Measurements from ENCODE around the gene KCNJ3. TPM values are rescaled to one million over a fixed set of nuclear protein-coding genes. Genes with fewer than 3 reads are reported as not detected.

The KCNJ3 gene
- total RNA-seq, 1 experiment from 2014 or later: not detected

DNA sequence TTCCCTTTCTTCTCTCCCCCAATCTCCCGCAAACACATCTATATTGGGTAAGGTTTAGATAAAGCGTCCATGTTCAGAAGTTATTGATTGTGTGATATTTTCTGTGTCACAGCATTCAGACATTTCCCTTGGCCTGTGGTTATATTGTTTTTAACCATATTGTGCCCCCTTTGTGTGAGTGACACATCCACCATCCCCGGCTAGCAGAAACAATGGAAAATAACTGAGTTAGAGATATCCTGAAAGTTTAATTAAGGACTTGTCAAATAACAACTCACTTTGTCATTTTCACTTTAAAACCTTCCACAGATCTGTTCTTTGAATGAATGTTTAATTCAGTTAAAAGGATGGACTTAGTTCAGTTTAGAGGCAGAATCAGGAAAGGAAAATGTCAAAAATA, 151.0 kb downstream of the KCNJ3 start:
- Histone ChIP-seq H2AFZ (ENCODE audit: low read depth, low read length, poor library complexity, severe bottlenecking) (no peak overlapping the region), H4K20me1 (ENCODE audit: insufficient read depth) (no peaks in the 10 kb centered on the region), H3K79me2 (ENCODE audit: insufficient read depth, low read length) (no peaks in the 10 kb centered on the region), H3K9ac (ENCODE audit: low read length) (no peak overlapping the region), H3K27me3 (ENCODE audit: insufficient read depth, low read length) (no peaks in the 10 kb centered on the region), H3K4me2 (ENCODE audit: low read length) (no peak overlapping the region), H3K4me3 (replicated peaks in 1 of 2; ENCODE audit: low read depth in 1 of 2, low read length in 2 of 2) (no peak overlapping the region), H3K4me1 (ENCODE audit: control insufficient read depth in 1 of 2, insufficient read depth in 2 of 2, low read length in 2 of 2) (no peaks in the 10 kb centered on the region), H3K36me3 (ENCODE audit: control insufficient read depth in 1 of 2, insufficient read depth in 2 of 2, low read length in 2 of 2) (no peaks in the 10 kb centered on the region), H3K27ac (ENCODE audit: low read depth, low read length) (no peak overlapping the region), H3K9me2 (ENCODE audit: insufficient read depth) (no peaks in the 10 kb centered on the region), H3K9me3 (ENCODE audit: control insufficient read depth in 1 of 2, insufficient read depth in 1 of 2, low read depth in 1 of 2, low read length in 2 of 2) (no peaks in the 10 kb centered on the region)
- intact Hi-C loops (cut with micrococcal nuclease): no loop called here
- ATAC-seq: no peak
- RAD21 ChIA-PET (ENCODE audit: low non-redundant PET in 1 of 2, low total read pairs in 2 of 2, uncharacterized antibody in 2 of 2, unreplicated experiment in 2 of 2): no interaction called here
- no peak for DNase-seq (ENCODE audit: low read depth, low spot score)
- no TSS peak for BruUV-seq (replicated peaks)
- POLR2A ChIA-PET: no interaction called here
- CTCF ChIA-PET: no interaction called here
- TF ChIP-seq, protein P1, sequence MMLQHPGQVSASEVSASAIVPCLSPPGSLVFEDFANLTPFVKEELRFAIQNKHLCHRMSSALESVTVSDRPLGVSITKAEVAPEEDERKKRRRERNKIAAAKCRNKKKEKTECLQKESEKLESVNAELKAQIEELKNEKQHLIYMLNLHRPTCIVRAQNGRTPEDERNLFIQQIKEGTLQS (IDR thresholded peaks at IDR 0.05): no peak
- TF ChIP-seq EZH2phosphoT487 (IDR thresholded peaks at IDR 0.05; ENCODE audit: borderline replicate concordance): no peak
- TF ChIP-seq CBX3 (IDR thresholded peaks at IDR 0.05; ENCODE audit: low read depth): no peak
- TF ChIP-seq RAD21 (IDR thresholded peaks at IDR 0.05; ENCODE audit: low read depth): no peak
- no peak for TF ChIP-seq REST (IDR thresholded peaks at IDR 0.05; ENCODE audit: low read depth)
- TF ChIP-seq SIN3A (IDR thresholded peaks at IDR 0.05; ENCODE audit: low read depth): no peak
- no peak for TF ChIP-seq CEBPB (IDR thresholded peaks at IDR 0.05; ENCODE audit: low read depth)
- TF ChIP-seq JUND (IDR thresholded peaks at IDR 0.05): no peak
- TF ChIP-seq SP1 (IDR thresholded peaks at IDR 0.05; ENCODE audit: low read depth): no peak
- TF ChIP-seq EZH2 (IDR thresholded peaks at IDR 0.05): no peak
- TF ChIP-seq YY1 (IDR thresholded peaks at IDR 0.05; ENCODE audit: extremely low read depth, insufficient replicate concordance, low read depth, low read length): no peak
- no peak for TF ChIP-seq ZNF274 (IDR thresholded peaks at IDR 0.05; ENCODE audit: low read depth, low read length)
- TF ChIP-seq FOSL1 (IDR thresholded peaks at IDR 0.05; ENCODE audit: low read depth): no peak
- no peak for TF ChIP-seq ELF1 (IDR thresholded peaks at IDR 0.05; ENCODE audit: borderline replicate concordance, low read depth)
- TF ChIP-seq, protein P2, sequence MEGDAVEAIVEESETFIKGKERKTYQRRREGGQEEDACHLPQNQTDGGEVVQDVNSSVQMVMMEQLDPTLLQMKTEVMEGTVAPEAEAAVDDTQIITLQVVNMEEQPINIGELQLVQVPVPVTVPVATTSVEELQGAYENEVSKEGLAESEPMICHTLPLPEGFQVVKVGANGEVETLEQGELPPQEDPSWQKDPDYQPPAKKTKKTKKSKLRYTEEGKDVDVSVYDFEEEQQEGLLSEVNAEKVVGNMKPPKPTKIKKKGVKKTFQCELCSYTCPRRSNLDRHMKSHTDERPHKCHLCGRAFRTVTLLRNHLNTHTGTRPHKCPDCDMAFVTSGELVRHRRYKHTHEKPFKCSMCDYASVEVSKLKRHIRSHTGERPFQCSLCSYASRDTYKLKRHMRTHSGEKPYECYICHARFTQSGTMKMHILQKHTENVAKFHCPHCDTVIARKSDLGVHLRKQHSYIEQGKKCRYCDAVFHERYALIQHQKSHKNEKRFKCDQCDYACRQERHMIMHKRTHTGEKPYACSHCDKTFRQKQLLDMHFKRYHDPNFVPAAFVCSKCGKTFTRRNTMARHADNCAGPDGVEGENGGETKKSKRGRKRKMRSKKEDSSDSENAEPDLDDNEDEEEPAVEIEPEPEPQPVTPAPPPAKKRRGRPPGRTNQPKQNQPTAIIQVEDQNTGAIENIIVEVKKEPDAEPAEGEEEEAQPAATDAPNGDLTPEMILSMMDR (IDR thresholded peaks at IDR 0.05 in 2 of 3, conservative IDR thresholded peaks at IDR 0.05 in 1 of 3; ENCODE audit: borderline replicate concordance in 1 of 3, insufficient read depth in 1 of 3, low read depth in 2 of 3, low read length in 2 of 3): no peak
